Coronary artery (tissue), 2 donors: ENCODE results near the gene TEKT1.
A peak's percentile ranks its signal among the peaks of the same experiment; 100 is the strongest.
"Not testable (repeated sequence)": the region's sequence is repeated elsewhere in the genome, so short reads cannot be mapped to it uniquely, and the experiment has no call there.

Source experiments
- DNase-seq: peaks from one replicate; pipeline ENCODE4 v3.0.0-alpha.2; 2017; ENCODE audit warnings: low spot score
- H3K27ac ChIP-seq, 2 donors: fragments of 200-600 bp; sonication (generic); one replicate each; pipeline ENCODE4 v1.5.1; 2016 to 2019
- H3K4me3 ChIP-seq: fragments of 200-600 bp; sonication (generic); 2 replicates; pipeline ENCODE4 v1.5.1; 2016; ENCODE audit warnings: mild to moderate bottlenecking, moderate library complexity
- TF ChIP-seq, protein P1 (sequence below): fragments of 200-600 bp; sonication (generic); IDR thresholded peaks from one replicate; pipeline ENCODE4 v1.5.1; 2019; ENCODE audit warnings: antibody characterized with exemption

TEKT1 gene

GRCh38 chr17:6779411-6779810, 52.1 kb downstream of the TEKT1 start:
- Histone ChIP-seq H3K27ac (no peak overlapping the region), H3K4me3 (no peak overlapping the region)
- DNase-seq, result no peak
- TF ChIP-seq, protein P1, sequence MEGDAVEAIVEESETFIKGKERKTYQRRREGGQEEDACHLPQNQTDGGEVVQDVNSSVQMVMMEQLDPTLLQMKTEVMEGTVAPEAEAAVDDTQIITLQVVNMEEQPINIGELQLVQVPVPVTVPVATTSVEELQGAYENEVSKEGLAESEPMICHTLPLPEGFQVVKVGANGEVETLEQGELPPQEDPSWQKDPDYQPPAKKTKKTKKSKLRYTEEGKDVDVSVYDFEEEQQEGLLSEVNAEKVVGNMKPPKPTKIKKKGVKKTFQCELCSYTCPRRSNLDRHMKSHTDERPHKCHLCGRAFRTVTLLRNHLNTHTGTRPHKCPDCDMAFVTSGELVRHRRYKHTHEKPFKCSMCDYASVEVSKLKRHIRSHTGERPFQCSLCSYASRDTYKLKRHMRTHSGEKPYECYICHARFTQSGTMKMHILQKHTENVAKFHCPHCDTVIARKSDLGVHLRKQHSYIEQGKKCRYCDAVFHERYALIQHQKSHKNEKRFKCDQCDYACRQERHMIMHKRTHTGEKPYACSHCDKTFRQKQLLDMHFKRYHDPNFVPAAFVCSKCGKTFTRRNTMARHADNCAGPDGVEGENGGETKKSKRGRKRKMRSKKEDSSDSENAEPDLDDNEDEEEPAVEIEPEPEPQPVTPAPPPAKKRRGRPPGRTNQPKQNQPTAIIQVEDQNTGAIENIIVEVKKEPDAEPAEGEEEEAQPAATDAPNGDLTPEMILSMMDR, result no peak

GRCh38 chr17:6775871-6776405, 55.6 kb downstream of the TEKT1 start, which contains the start of gene FBXO39:
Gene FBXO39 (plus strand): TSS chr17:6776215. CDS start chr17:6779869, 3,654 bp downstream.
- Histone ChIP-seq H3K4me3 (peak within 1 kb of the TSS; percentile 21), H3K27ac (no peak within 1 kb of the TSS)
- no peak for DNase-seq
- TF ChIP-seq, protein P1, result no peak

- DNase-seq, H3K27ac ChIP-seq, H3K4me3 ChIP-seq: not testable (repeated sequence)
These were observed 56.6 kb downstream of the TEKT1 start for GRCh38 chr17:6774906-6775305.

DNA sequence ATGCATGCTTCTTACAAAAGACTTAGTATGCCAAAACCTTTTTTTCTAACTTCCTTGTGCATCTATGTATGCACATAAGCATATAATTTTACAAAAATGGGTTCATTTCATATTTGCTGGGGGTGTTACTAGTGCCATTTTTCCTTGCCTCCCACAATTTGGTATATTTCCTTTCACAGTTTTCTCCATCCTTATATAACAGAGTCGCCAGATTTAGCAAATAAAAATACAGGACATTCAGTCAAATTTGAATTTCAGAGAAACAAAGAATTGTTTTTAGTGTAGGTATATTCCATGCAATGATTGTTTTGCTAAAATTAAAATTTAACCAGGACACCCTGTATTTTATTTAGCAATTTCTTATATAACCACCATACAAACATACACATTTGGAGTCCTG, 59.5 kb downstream of the TEKT1 start:
- no peak for DNase-seq
- TF ChIP-seq, protein P1, result no peak
- H3K4me3 ChIP-seq, result no peak overlapping the region
- H3K27ac ChIP-seq, result no peak overlapping the region

DNA sequence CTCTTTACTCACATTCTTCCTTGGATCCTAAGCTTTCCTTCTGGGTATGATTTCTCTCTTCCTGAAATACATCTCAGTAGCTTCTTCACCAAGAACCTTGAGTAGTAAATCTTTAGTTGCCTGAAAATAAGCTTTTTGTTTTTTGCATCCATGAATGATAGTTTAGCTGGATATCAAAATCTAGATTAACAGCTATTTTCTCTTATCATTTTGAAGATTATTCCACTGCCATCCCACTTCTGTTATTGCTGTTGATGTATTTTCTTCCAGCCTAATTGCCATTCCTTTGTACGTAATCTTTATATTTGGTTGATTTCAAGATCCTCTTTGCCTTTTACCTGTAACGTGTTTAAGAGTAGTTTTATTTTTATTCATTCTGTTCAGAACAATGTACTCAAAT, 63.1 kb downstream of the TEKT1 start:
- no peak for DNase-seq
- no peak overlapping the region for H3K27ac ChIP-seq
- H3K4me3 ChIP-seq, result no peak overlapping the region
- TF ChIP-seq, protein P1, result no peak

DNA sequence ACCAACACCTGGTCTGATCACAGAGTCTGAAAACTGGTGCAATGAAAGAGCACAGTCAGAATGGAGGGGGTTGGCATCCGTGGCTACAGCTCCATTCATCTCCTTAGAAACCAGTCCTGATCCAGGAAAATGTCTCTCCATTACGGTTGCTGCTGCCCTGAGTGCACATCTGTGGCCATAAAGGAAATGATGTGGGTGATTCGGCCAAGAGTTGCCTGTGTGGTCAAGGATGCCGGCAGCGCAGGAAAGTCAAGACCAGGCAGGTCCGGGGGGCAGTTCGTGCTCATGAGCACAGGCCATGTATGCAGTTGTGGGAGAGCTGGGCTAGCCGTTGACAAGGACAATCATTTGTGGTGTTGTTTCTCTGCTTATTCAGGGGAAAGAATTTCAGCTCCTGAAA, 69.8 kb downstream of the TEKT1 start:
- H3K4me3 ChIP-seq, result no peak overlapping the region
- no peak for DNase-seq
- H3K27ac ChIP-seq, result no peak overlapping the region
- TF ChIP-seq, protein P1, result no peak

DNA sequence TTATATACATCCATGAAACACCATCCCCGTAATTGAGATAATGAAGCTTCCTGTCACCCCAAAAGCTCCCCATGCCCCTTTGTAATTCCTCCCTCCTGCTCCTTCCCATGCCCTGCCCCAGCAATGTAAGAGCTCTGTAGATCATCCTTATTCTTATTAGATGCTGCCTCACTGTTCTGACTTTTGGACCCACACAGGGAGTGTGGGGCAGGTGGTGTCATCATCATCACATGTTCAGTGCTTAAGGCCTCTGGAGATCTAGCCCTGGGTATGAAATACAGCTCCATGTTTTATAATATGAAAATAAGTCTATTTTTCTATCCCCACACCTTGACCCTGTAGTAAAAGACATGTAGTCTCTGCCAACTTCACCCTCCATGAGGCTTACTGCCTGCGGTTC, 73.8 kb downstream of the TEKT1 start:
- Histone ChIP-seq H3K27ac (no peak overlapping the region), H3K4me3 (no peak overlapping the region)
- DNase-seq, result no peak
- TF ChIP-seq, protein P1, result no peak
